HG03460 (cell line): ENCODE results near the gene NMUR2.

Experiments
- ATAC-seq: cut with Tn5 transposase; IDR thresholded peaks from one replicate; pipeline ENCODE4 v1.9.1; 2021; ENCODE audit not compliant: unreplicated experiment

NMUR2 gene

GRCh38 chr5:152369298-152369697 lies 35.8 kb downstream of the NMUR2 start:
- ATAC-seq: no peak

GRCh38 chr5:152367554-152367953 lies 37.5 kb downstream of the NMUR2 start:
- no peak for ATAC-seq

GRCh38 chr5:152366716-152367115 lies 38.4 kb downstream of the NMUR2 start:
- no peak for ATAC-seq

GRCh38 chr5:152364899-152365298 lies 40.2 kb downstream of the NMUR2 start:
- ATAC-seq: no peak

- ATAC-seq: no peak
Measured at GRCh38 chr5:152364172-152364571, 40.9 kb downstream of the NMUR2 start.

- ATAC-seq: no peak
Measured at GRCh38 chr5:152358861-152359568, 46.1 kb downstream of the NMUR2 start.

GRCh38 chr5:152356506-152356905 lies 48.6 kb downstream of the NMUR2 start:
- ATAC-seq: no peak

- no peak for ATAC-seq
Measured at GRCh38 chr5:152355061-152355460, 50.0 kb downstream of the NMUR2 start.

GRCh38 chr5:152353001-152353400 lies 52.1 kb downstream of the NMUR2 start:
- ATAC-seq: no peak

GRCh38 chr5:152349683-152350526 lies 55.2 kb downstream of the NMUR2 start:
- peak; percentile 90 for ATAC-seq
